Lung (tissue), 12 donors: ENCODE measurements around the gene MRPS24. TPM values are rescaled to one million over a fixed set of nuclear protein-coding genes. Genes with fewer than 3 reads are reported as not detected.

Experiments used
- ATAC-seq: fragments of 200-7000 bp; cut with Tn5 transposase; one replicate; pipeline ENCODE4 v1.9.1; 2020; ENCODE audit warnings: moderate number of reproducible peaks; ENCODE audit not compliant: insufficient read depth, low FRiP score
- DNase-seq, 3 donors: peaks; one replicate each; pipeline ENCODE4 v3.0.0-alpha.2; 2013 to 2017
- H3K27ac ChIP-seq, 2 donors: one replicate each; pipeline ENCODE4 v1.5.1; 2013; ENCODE audit warnings: mild to moderate bottlenecking in 2 of 2, moderate library complexity in 2 of 2, control low read depth in 1 of 2, inconsistent platforms in 1 of 2, low read depth in 1 of 2, low read length in 1 of 2
- H3K27me3 ChIP-seq, 3 donors: one replicate each; pipeline ENCODE4 v1.5.1; 2013; ENCODE audit warnings: low read length in 2 of 3; ENCODE audit not compliant: control insufficient read depth in 3 of 3, insufficient read depth in 3 of 3
- H3K36me3 ChIP-seq, 4 donors: one replicate each; pipeline ENCODE4 v1.5.1; 2013; ENCODE audit warnings: low read length in 4 of 4, mild to moderate bottlenecking in 1 of 4, moderate library complexity in 1 of 4; ENCODE audit not compliant: control insufficient read depth in 4 of 4, insufficient read depth in 4 of 4
- H3K4me1 ChIP-seq, 5 donors: one replicate each; pipeline ENCODE4 v1.5.1; 2013; ENCODE audit warnings: low read length in 5 of 5, mild to moderate bottlenecking in 2 of 5, moderate library complexity in 1 of 5; ENCODE audit not compliant: control insufficient read depth in 5 of 5, insufficient read depth in 5 of 5
- H3K4me3 ChIP-seq: one replicate; pipeline ENCODE4 v1.5.1; 2013; ENCODE audit warnings: mild to moderate bottlenecking, control low read depth, moderate library complexity
- H3K9ac ChIP-seq, 2 donors: one replicate each; pipeline ENCODE4 v1.5.1; 2013; ENCODE audit warnings: low read length in 2 of 2, control low read depth in 1 of 2; ENCODE audit not compliant: insufficient read depth in 1 of 2
- H3K9me3 ChIP-seq, 4 donors: one replicate each; pipeline ENCODE4 v1.5.1; 2013; ENCODE audit warnings: low read length in 3 of 4, mild to moderate bottlenecking in 1 of 4, moderate library complexity in 1 of 4; ENCODE audit not compliant: control insufficient read depth in 4 of 4, insufficient read depth in 3 of 4
- WGBS, 2 donors: extraction: QIAGEN DNeasy Blood & Tissue Kit; methylation state at CpG; one replicate each; pipeline ENCODE4 v1.1.7; 2013; 5-methylcytosine and 5-hydroxymethylcytosine counted together
- polyA plus RNA-seq, 2 donors: library from polyadenylated mRNA; stranded (reverse); fragments of 200-250 nt; gene quantifications; one replicate each; pipeline ENCODE4 v1.2.1, GENCODE V29; 2013
- total RNA-seq, 2 donors: library from RNA; depleted of rRNA in 1 of 2; stranded (reverse); fragments of >200 nt in 1 of 2; gene quantifications; one replicate each; pipeline ENCODE4 v1.2.1, GENCODE V29; 2014 to 2021
- TF ChIP-seq, protein P1 (sequence below): IDR thresholded peaks from 2 replicates; pipeline ENCODE4 v1.5.1; 2012; ENCODE audit warnings: mild to moderate bottlenecking; ENCODE audit errors: control extremely low read depth, extremely low read depth
- donor health status: control.
- donor health status: control.
- donor health status: Bipolar disorder and iron deficiency.
- donor health status: healthy.
- donor health status: DM: yes; HTN: yes; CAD: no.

The MRPS24 gene
- total and polyA plus RNA-seq, 4 donors = 33.6 to 126 (median 108) TPM

DNA sequence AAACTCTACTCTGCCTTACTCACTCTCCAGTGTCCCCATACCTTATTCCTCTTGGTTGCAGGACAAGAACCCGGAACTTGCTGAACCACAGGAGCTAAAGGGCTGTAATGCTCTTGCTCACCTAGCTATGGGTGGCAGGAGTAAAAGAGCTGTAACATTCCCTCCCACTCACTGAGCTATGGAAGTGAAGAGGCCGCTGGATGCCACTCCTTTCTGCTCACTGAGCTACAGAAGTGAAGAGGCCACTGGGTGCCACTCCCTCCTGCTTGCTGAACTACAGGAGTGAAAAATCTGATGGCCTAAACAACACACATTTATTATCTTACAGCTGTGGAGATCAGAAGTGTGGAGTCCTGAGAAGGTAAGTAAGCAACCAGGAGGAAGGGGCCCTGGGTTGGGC lies 17.5 kb downstream of the MRPS24 start:
- no peak overlapping the region for H3K27ac ChIP-seq
- H3K9me3 ChIP-seq = no peaks in the 10 kb centered on the region
- no peaks in the 10 kb centered on the region for H3K36me3 ChIP-seq
- TF ChIP-seq, protein P1, sequence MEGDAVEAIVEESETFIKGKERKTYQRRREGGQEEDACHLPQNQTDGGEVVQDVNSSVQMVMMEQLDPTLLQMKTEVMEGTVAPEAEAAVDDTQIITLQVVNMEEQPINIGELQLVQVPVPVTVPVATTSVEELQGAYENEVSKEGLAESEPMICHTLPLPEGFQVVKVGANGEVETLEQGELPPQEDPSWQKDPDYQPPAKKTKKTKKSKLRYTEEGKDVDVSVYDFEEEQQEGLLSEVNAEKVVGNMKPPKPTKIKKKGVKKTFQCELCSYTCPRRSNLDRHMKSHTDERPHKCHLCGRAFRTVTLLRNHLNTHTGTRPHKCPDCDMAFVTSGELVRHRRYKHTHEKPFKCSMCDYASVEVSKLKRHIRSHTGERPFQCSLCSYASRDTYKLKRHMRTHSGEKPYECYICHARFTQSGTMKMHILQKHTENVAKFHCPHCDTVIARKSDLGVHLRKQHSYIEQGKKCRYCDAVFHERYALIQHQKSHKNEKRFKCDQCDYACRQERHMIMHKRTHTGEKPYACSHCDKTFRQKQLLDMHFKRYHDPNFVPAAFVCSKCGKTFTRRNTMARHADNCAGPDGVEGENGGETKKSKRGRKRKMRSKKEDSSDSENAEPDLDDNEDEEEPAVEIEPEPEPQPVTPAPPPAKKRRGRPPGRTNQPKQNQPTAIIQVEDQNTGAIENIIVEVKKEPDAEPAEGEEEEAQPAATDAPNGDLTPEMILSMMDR = no peak
- ATAC-seq = no peak
- H3K4me1 ChIP-seq = no peaks in the 10 kb centered on the region
- H3K9ac ChIP-seq = no peak overlapping the region
- no peaks in the 10 kb centered on the region for H3K27me3 ChIP-seq
- H3K4me3 ChIP-seq = no peak overlapping the region
- no peak for DNase-seq
- WGBS, 2 donors = 84 to 94% methylated on average over 2 of the region's 2 CpGs

DNA sequence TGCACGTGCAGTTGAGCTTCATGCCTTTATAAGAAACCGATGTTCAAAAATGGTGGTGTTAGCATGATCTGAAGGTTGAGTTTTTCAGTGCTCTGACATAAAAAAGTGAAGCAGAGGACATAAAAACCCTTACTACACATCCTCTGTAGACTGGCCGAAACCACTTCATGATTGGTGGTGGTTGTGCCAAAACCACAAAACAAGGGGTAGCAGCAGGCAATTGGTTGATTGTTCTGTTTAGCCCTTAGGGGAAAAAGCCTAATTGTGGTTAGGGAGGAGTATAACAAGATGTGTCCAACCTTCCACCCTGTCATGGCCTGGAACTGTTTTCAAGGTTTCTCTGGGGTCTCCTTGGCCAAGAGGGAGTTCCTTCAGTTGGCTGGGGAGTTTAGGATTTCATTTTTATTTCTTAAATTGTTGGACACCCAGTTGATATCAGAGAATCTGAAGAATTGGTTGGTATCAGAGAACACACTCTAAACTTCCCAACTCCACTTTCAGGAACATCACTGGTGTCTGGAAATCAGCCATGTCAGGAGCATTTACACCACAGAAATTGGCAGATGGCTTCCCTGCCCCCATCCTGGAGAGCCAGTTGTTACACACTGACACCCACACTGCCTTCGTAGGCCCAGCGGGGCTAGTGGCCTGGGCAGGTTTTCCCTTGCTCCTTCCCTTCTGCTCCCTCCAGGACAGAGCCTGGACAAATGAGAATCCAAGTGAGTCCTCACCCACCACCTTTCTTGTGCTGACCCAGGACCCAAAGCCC lies 18.8 kb downstream of the MRPS24 start:
- TF ChIP-seq, protein P1 = no peak
- Histone ChIP-seq H3K27me3 (no peaks in the 10 kb centered on the region), H3K36me3 (no peaks in the 10 kb centered on the region), H3K27ac (no peak overlapping the region), H3K9ac (no peak overlapping the region), H3K4me3 (no peak overlapping the region), H3K4me1 (no peaks in the 10 kb centered on the region), H3K9me3 (no peaks in the 10 kb centered on the region)
- DNase-seq (no peak), ATAC-seq (no peak)
- 77 to 88% methylated on average over 5 of the region's 5 CpGs for WGBS, 2 donors

DNA sequence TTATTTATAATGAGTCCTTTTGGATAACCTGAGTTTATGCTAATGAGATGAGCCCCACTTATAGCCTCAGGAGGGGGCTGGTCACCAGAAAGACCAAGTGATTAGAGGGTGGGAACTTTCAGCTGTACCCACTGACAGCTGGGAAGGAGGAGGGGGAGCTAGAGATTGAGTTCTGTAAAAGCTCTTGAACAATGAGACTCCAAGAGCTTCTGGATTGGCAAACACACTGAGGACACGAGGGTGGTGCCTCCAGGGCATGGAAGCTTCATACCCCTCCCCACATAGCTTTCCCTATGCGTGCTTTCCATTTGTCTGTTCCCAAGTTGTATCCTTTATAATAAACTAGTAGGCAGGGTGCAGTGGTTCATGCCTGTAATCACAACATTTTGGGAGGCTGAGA lies 20.3 kb downstream of the MRPS24 start:
- H3K9me3 ChIP-seq = no peaks in the 10 kb centered on the region
- no peak overlapping the region for H3K9ac ChIP-seq
- H3K4me3 ChIP-seq = no peak overlapping the region
- ATAC-seq (no peak), DNase-seq (no peak)
- no peaks in the 10 kb centered on the region for H3K36me3 ChIP-seq
- no peaks in the 10 kb centered on the region for H3K27me3 ChIP-seq
- H3K4me1 ChIP-seq = no peaks in the 10 kb centered on the region
- H3K27ac ChIP-seq = no peak overlapping the region
- 59 to 75% methylated on average over 2 of the region's 2 CpGs for WGBS, 2 donors
- TF ChIP-seq, protein P1 = no peak

DNA sequence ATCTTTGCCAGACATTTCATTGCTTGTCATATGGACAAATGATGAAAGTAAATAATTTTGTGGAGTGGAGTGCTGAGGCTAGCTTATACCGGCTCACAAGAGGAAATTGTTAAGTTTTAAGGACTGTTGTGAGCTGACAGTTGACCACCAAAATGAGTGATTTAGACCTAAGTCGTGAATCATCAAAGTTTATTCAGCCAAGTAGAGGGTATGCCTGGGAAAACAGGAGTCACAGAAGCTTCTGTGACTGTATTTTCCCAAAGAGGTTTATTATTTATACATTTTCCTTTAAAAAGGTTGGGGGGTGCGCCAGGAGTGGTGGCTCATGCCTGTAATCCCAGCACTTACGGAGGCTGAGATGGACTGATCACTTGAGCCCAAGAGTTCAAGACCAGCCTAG lies 21.8 kb downstream of the MRPS24 start:
- 36 to 61% methylated on average over 4 of the region's 4 CpGs for WGBS, 2 donors
- Histone ChIP-seq H3K9me3 (no peaks in the 10 kb centered on the region), H3K27me3 (no peaks in the 10 kb centered on the region), H3K27ac (no peak overlapping the region), H3K9ac (no peak overlapping the region), H3K36me3 (no peaks in the 10 kb centered on the region), H3K4me1 (no peaks in the 10 kb centered on the region), H3K4me3 (no peak overlapping the region)
- TF ChIP-seq, protein P1 = no peak
- DNase-seq (no peak), ATAC-seq (no peak)
